NCI-H2029 treated with DMSO at 0.1 percent for 48 hours (cell line): Measurements from ENCODE around the gene PTPRCAP.
A peak's percentile ranks its signal among the peaks of the same experiment; 100 is the strongest.

Source experiments
- DNase-seq: peaks from one replicate; lab custom pipeline; 2025; lab: John Stamatoyannopoulos, UW

The PTPRCAP gene

GRCh38 chr11:67423891-67424613 lies 13.4 kb downstream of the PTPRCAP start:
- DNase-seq = no peak

DNA sequence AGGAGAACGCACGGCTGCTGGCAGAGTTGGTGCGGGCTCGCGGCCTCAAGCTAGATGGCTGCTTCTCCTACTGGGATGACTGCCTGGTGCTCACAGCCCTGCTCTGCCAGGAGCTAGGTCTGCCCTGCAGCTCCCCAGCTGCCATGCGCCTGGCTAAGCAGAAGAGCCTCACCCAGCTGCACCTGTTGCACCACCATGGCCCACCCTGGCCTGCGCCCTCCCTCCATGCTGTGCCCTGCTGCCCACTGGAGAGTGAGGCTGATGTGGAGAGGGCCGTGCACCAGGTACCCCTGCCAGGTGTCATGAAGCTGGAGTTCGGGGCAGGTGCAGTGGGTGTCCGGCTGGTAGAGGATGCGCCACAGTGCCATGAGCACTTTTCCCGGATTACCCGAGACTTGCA lies 14.0 kb downstream of the PTPRCAP start:
- DNase-seq = no peak

DNA sequence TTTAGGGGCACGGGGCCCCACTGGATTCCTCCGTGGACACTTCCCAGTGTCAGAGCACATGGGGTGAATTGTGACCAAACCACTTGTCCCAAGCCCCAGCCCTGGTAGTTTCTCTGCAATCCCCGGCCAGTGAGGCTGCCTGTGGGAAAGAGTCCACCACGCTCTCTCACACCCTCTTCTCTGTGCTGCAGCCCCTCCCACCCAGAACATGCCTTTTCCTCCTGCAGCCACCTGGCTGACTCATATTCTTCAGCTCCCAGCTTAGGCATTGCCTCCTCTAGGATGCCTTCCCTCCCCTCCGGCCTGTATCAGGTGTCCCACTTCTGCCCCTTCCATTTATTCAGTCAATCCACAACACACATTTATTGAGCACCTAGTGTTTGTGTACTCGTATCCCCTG lies 14.6 kb downstream of the PTPRCAP start:
- DNase-seq = no peak

- no peak for DNase-seq
These were observed 16.0 kb downstream of the PTPRCAP start for GRCh38 chr11:67421430-67422031.

- peak; percentile 68 for DNase-seq
These were observed 16.6 kb downstream of the PTPRCAP start for GRCh38 chr11:67420646-67421429.

DNA sequence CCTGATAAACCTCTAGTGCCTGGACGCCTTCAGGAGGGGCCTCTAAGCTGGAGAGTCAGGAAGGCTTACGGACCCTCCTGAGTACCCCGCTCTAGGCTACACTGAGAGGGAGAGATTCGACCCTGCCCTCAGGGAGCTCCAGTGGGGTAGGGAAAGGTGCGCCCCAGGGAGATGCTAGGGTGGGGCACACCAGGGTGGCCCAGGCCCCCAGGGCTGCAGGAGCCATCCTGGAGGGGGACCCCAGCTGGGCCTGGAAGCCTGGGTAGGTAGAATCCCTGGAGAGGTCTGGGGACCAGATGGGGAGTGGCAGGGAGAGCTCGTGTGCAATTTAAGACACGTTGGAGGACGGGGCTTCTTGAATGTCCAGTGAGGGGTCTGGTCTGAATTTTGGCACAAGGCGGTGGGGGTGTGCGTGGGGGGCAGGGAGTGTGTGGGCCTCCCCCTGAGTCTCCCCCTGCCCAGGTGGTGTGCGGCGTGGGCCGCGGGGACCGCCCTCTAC lies 17.3 kb downstream of the PTPRCAP start:
- DNase-seq = no peak

GRCh38 chr11:67419325-67420049 lies 18.0 kb downstream of the PTPRCAP start:
- no peak for DNase-seq

DNA sequence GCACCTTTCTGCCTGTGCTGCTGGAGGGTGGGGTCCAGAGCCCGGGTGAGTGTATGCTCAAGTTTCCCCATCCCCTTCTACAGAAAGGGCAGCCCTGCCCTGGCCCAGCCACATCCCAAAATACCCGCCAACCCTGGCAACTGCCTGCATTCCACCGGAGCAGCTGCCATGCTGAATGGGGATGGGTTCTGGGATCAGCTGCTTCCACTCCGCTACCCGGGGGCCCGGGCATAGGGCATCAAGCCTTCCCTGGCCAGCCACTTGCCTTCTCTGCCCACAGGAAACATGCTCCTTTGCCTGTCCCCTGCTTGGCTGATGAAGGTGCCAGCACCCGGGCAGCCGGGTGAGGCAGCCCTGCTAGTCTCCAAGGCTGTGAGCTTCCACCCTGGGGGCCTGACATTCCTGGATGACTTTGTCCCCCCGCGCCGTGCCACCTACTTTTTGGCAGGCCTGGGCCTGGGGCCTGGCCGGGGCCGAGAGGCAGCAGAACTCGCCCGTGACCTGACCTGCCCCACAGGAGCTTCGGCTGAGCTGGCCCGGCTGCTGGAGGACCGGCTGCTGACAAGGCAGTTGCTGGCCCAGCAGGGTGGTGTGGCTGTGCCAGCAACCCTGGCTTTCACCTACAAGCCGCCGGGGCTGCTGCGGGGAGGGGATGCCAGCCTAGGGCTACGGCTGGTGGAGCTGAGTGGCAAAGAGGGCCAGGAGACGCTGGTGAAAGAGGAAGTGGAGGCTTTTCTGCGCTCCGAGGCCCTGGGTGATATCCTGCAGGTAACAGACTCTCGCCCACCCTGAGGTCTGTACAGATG lies 18.8 kb downstream of the PTPRCAP start:
- no peak for DNase-seq

GRCh38 chr11:67417425-67417824 lies 20.1 kb downstream of the PTPRCAP start:
- no peak for DNase-seq

DNA sequence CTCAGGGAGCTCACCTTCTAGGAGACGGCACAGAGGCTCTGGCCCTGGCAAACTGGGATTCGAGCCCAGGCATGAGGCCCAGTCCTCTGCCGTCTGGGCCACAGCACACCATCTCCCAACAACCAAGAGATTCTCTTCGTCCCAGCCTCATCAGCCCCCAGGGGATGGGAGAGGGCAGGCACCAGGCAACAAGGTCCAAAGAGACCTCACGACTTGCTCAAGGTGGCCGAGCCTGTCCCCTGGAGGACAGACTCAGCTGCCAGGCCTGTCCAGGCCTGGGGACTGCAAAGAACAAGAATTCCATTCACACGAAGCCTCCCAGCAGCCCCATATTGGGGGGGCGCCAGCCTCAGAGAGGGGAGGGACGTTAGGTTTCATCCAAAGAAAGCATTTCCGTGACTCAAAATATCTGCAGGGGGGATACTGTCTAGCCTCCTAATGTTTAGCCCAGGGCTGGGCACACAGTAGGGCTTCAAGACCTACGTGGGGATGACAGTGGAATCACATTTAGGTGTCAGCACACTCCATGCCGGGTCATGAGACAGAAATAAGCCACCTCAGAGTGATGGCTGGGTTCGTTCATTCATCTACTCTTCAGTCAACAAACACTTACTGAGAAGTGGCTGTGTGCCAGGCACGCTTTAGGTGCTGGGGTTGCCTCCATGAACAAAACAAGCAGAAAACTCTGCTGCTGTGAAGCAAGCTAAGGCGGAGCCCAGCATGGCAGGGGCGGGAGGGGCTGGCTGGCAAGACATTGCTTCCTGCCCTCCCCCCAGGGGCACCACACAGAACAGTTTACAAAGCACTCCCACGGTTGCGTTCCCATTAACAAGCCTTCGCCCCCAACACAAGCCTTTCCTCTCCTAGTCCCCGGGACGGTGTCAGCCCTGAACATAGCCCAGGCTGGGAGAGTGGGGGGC lies 20.8 kb downstream of the PTPRCAP start:
- peak; percentile 57 for DNase-seq

GRCh38 chr11:67415501-67416304 lies 21.8 kb downstream of the PTPRCAP start, which contains the start of gene CARNS1:
TSS of gene CARNS1 (plus strand) at chr11:67415678. CDS start at chr11:67416200, 522 bp downstream.
- DNase-seq = no peak

GRCh38 chr11:67413266-67413849 lies 24.1 kb downstream of the PTPRCAP start:
- no peak for DNase-seq

GRCh38 chr11:67412495-67413179 lies 24.8 kb downstream of the PTPRCAP start:
- DNase-seq = no peak

DNA sequence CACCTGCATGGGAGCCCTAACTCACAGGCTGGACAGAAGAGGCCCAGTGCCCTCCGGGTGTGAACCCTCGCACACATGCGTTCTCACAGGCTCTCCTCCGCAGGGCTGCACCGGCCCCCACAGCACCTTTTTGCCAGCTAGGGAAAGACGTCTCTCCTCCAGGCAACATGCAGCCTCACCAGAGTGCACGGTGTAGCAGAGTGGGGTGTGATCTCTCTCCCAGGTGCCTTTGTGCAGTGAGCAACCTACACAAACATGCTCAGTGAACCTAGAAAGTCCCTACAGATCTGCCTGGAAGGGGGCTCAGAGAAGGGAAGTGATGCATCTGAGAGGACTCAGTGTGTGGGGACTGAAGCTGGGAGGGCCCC lies 25.7 kb downstream of the PTPRCAP start:
- no peak for DNase-seq

DNA sequence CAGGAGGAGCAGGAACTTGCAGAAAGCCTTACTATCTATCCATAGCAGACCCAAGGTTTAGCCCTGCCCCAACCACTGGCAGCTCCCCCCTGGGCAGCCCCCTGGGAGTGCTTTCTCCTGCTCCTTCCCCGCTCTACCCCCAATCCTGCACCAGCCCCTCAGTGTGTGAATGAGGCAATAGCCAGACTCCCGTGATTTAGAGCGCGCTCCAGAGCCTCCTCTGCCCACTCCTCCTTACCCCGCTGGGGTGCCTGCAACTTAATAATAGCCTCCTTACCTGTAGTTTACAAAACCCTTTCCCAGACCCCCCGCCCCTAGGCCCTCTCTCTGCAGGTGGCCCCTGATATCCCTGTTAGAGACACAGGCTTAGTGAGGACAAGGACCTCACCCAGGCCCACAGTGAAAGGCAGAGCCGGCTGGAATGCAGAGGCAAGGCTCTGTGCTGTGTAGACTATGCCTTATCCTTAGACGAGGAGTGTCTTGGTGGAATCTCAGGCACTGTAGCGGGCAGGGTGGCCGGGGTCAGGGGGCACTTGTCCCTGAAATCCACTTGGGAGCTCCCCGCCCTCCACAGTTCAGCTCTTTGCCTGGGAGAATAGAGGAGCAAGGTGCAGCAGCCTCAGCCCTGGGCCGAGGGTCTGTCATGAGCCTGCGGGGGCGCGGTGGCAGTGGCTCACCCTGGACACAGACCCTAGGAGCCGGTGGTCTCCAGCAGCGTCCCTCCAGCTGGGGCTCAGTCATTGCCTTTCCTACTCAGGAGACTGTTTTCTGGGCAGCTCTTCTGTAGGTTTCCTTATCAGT lies 26.3 kb downstream of the PTPRCAP start:
- no peak for DNase-seq

DNA sequence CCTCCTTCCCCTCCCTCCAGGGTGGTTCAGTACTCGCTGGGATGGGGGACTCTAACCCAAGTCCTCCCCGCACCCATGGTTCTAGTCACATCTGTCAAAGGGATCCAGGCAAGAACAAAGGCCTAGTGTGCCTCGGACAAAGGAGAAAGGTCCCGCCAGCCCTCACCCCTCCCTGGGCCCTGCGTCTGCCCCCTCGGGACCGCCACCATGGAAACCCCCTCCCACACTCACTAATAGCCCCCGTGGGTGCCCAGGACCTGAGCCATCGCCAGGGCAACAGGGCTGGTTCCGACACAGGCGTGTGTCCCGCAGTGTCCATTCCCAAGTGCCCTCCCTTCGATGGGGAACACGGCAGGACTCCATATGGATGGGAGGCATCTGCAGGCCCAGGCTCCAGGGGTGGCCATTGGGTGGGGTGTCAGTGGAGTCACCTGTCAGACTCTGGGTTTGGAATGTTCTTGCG lies 27.1 kb downstream of the PTPRCAP start:
- no peak for DNase-seq

DNA sequence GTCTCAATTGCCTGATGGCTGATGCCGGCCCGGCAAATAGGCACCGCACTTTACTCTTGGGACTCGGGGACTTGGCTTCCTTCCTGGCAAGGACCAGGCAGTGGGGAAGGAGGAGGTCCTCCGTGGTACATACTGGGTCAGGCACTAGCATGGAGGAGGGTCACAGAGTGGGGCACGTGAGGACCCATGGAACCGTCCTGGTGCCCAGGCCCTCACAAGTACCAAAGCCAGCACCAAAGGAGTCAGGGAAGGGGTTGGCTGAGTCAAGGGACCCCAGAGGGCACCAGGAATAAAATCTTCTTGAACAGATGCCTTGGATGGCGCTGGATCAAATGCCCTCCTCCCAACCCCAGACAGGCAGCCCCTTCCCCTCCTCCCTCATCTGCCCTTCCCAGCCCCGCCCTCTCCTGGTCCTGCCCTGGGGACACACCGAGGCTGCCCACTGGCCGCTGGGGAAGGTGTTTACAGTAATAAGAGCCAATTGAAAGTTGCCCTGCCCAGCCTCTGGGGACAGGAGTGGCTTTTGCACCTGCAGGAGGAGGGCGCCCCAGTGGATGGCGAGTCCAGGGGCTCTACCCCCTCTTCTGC lies 27.6 kb downstream of the PTPRCAP start:
- DNase-seq = no peak
